MM.1S (cell line): ENCODE measurements around the gene EGFLAM.

Source experiments
- DNase-seq: peaks from one replicate; pipeline ENCODE4 v3.0.0-alpha.2; 2015
- H2AFZ ChIP-seq: fragments of 300-600 bp; sonication (generic); 2 replicates; pipeline ENCODE4 v1.6.0; 2016; ENCODE audit warnings: antibody characterized with exemption, low read length
- H3F3A ChIP-seq: fragments of 300-600 bp; sonication (generic); 2 replicates; pipeline ENCODE4 v1.6.1; 2016; ENCODE audit warnings: mild to moderate bottlenecking, antibody characterized with exemption, low read length, moderate library complexity, mixed read lengths; ENCODE audit not compliant: insufficient read depth
- H3K27ac ChIP-seq: fragments of 300-600 bp; sonication (generic); 2 replicates; pipeline ENCODE4 v1.5.1; 2016; ENCODE audit warnings: mild to moderate bottlenecking, low read length
- H3K27me3 ChIP-seq: fragments of 300-600 bp; sonication (generic); replicated peaks from 2 replicates; pipeline ENCODE4 v1.6.0; 2016; ENCODE audit warnings: low read length; ENCODE audit not compliant: insufficient read depth
- H3K36me3 ChIP-seq: fragments of 300-600 bp; sonication (generic); replicated peaks from 2 replicates; pipeline ENCODE4 v1.6.1; 2016; ENCODE audit warnings: mild to moderate bottlenecking, low read length, mixed read lengths; ENCODE audit not compliant: insufficient read depth
- H3K4me1 ChIP-seq: fragments of 300-600 bp; sonication (generic); 2 replicates; pipeline ENCODE4 v1.6.1; 2016; ENCODE audit warnings: low read length, mixed read lengths
- H3K4me2 ChIP-seq: fragments of 300-600 bp; sonication (generic); 2 replicates; pipeline ENCODE4 v1.6.0; 2016; ENCODE audit warnings: low read depth, low read length
- H3K4me3 ChIP-seq: fragments of 300-600 bp; sonication (generic); 2 replicates; pipeline ENCODE4 v1.5.1; 2016; ENCODE audit warnings: low read length, mixed read lengths
- H3K79me2 ChIP-seq: fragments of 300-600 bp; sonication (generic); 2 replicates; pipeline ENCODE4 v1.6.1; 2016; ENCODE audit warnings: mixed run types, low read length, mixed read lengths
- H3K9ac ChIP-seq: fragments of 300-600 bp; sonication (generic); 2 replicates; pipeline ENCODE4 v1.6.1; 2016; ENCODE audit warnings: low read length, mixed read lengths
- H3K9me2 ChIP-seq: fragments of 300-600 bp; sonication (generic); replicated peaks from 2 replicates; pipeline ENCODE4 v1.6.1; 2016; ENCODE audit warnings: mild to moderate bottlenecking, low read length, mixed read lengths; ENCODE audit not compliant: insufficient read depth
- H3K9me3 ChIP-seq: fragments of 300-600 bp; sonication (generic); replicated peaks from 2 replicates; pipeline ENCODE4 v1.6.1; 2016; ENCODE audit warnings: mild to moderate bottlenecking, low read length, mixed read lengths; ENCODE audit not compliant: insufficient read depth
- H4K20me1 ChIP-seq: fragments of 300-600 bp; sonication (generic); 2 replicates; pipeline ENCODE4 v1.6.1; 2016; ENCODE audit warnings: mild to moderate bottlenecking, low read length, moderate library complexity, mixed read lengths; ENCODE audit not compliant: insufficient read depth
- CTCF ChIP-seq: fragments of 300-600 bp; sonication (generic); IDR thresholded peaks from 2 replicates; pipeline ENCODE4 v1.5.1; 2016; ENCODE audit warnings: antibody characterized with exemption, low read length, mixed read lengths
- EZH2 ChIP-seq: fragments of 300-600 bp; sonication (generic); optimal IDR thresholded peaks from 2 replicates; pipeline ENCODE3; 2017; ENCODE audit warnings: low read depth, mild to moderate bottlenecking, antibody characterized with exemption, low read length, mixed read lengths
- EZH2phosphoT487 ChIP-seq: fragments of 300-600 bp; sonication (generic); IDR thresholded peaks from 2 replicates; pipeline ENCODE4 v1.6.1; 2018; ENCODE audit warnings: antibody characterized with exemption, low read length

The EGFLAM gene

GRCh38 chr5:38263983-38264382 lies 5.6 kb downstream of the EGFLAM start:
- H3K9me2 ChIP-seq, result no peaks in the 10 kb centered on the region
- H3K4me3 ChIP-seq, result no peak overlapping the region
- H2AFZ ChIP-seq, result no peak overlapping the region
- H3K9ac ChIP-seq, result no peak overlapping the region
- no peaks in the 10 kb centered on the region for H3F3A ChIP-seq
- TF ChIP-seq CTCF (no peak), EZH2 (no peak), EZH2phosphoT487 (no peak)
- no peaks in the 10 kb centered on the region for H3K27me3 ChIP-seq
- no peaks in the 10 kb centered on the region for H3K4me1 ChIP-seq
- no peaks in the 10 kb centered on the region for H3K9me3 ChIP-seq
- no peaks in the 10 kb centered on the region for H4K20me1 ChIP-seq
- H3K4me2 ChIP-seq, result no peak overlapping the region
- no peaks in the 10 kb centered on the region for H3K36me3 ChIP-seq
- no peak overlapping the region for H3K27ac ChIP-seq
- H3K79me2 ChIP-seq, result no peaks in the 10 kb centered on the region
- no peak for DNase-seq

GRCh38 chr5:38265546-38266179 lies 7.3 kb downstream of the EGFLAM start:
- Histone ChIP-seq H3K4me3 (no peak overlapping the region), H3F3A (no peaks in the 10 kb centered on the region), H2AFZ (no peak overlapping the region), H3K4me1 (no peaks in the 10 kb centered on the region), H3K9ac (no peak overlapping the region), H3K36me3 (no peaks in the 10 kb centered on the region), H3K79me2 (no peaks in the 10 kb centered on the region), H3K9me3 (no peaks in the 10 kb centered on the region), H3K27me3 (no peaks in the 10 kb centered on the region), H3K9me2 (no peaks in the 10 kb centered on the region), H3K4me2 (no peak overlapping the region), H3K27ac (no peak overlapping the region), H4K20me1 (no peaks in the 10 kb centered on the region)
- TF ChIP-seq CTCF, result peak; percentile 61
- no peak for TF ChIP-seq EZH2phosphoT487
- peak; percentile 36 for DNase-seq

- no peaks in the 10 kb centered on the region for H4K20me1 ChIP-seq
- H2AFZ ChIP-seq, result no peak overlapping the region
- no peak for TF ChIP-seq CTCF
- no peak for TF ChIP-seq EZH2
- no peak for TF ChIP-seq EZH2phosphoT487
- H3K27ac ChIP-seq, result no peak overlapping the region
- H3F3A ChIP-seq, result no peaks in the 10 kb centered on the region
- H3K9me2 ChIP-seq, result no peaks in the 10 kb centered on the region
- H3K9ac ChIP-seq, result no peak overlapping the region
- no peaks in the 10 kb centered on the region for H3K27me3 ChIP-seq
- DNase-seq, result no peak
- H3K36me3 ChIP-seq, result no peaks in the 10 kb centered on the region
- H3K4me3 ChIP-seq, result no peak overlapping the region
- H3K4me1 ChIP-seq, result no peaks in the 10 kb centered on the region
- H3K4me2 ChIP-seq, result no peak overlapping the region
- H3K79me2 ChIP-seq, result no peaks in the 10 kb centered on the region
- no peaks in the 10 kb centered on the region for H3K9me3 ChIP-seq
Measured at GRCh38 chr5:38267372-38267771, 9.0 kb downstream of the EGFLAM start.
